H9 (cell line): ENCODE measurements around the gene EGFR. TPM values are rescaled to one million over a fixed set of nuclear protein-coding genes. Genes with fewer than 3 reads are reported as not detected.

Experiments
- DNase-seq: peaks from one replicate; pipeline ENCODE4 v3.0.0-alpha.2; 2017
- H2AFZ ChIP-seq: one replicate; pipeline ENCODE4 v1.6.1; 2013; ENCODE audit warnings: mild to moderate bottlenecking, low read length, control low read depth, moderate library complexity
- H2AK5ac ChIP-seq: 2 replicates; pipeline ENCODE4 v1.6.1; 2013; ENCODE audit warnings: low read length, control low read depth, mixed read lengths; ENCODE audit not compliant: insufficient read length
- H2BK120ac ChIP-seq: one replicate; pipeline ENCODE4 v1.6.1; 2013; ENCODE audit warnings: low read depth, mild to moderate bottlenecking, low read length, control low read depth, inconsistent platforms; ENCODE audit not compliant: poor library complexity, severe bottlenecking
- H2BK12ac ChIP-seq: 2 replicates; pipeline ENCODE4 v1.6.1; 2013; ENCODE audit warnings: low read length, control low read depth, mixed read lengths, low read depth; ENCODE audit not compliant: insufficient read length
- H2BK15ac ChIP-seq: 2 replicates; pipeline ENCODE4 v1.6.1; 2013; ENCODE audit warnings: low read depth, low read length, control low read depth
- H2BK20ac ChIP-seq: one replicate; pipeline ENCODE4 v1.6.1; 2013; ENCODE audit warnings: low read depth, mild to moderate bottlenecking, low read length, control low read depth, inconsistent platforms; ENCODE audit not compliant: poor library complexity, severe bottlenecking
- H2BK5ac ChIP-seq: 2 replicates; pipeline ENCODE4 v1.6.1; 2013; ENCODE audit warnings: low read length, control low read depth, mixed read lengths; ENCODE audit not compliant: insufficient read length
- H3K14ac ChIP-seq: 2 replicates; pipeline ENCODE4 v1.6.1; 2013; ENCODE audit warnings: low read length, control low read depth; ENCODE audit not compliant: insufficient read depth
- H3K18ac ChIP-seq: 2 replicates; pipeline ENCODE4 v1.6.1; 2013; ENCODE audit warnings: low read depth, mild to moderate bottlenecking, mixed read lengths, low read length, control low read depth; ENCODE audit not compliant: insufficient read length
- H3K23ac ChIP-seq: 2 replicates; pipeline ENCODE4 v1.6.1; 2013; ENCODE audit warnings: low read length, control low read depth, mixed read lengths, low read depth; ENCODE audit not compliant: insufficient read length
- H3K23me2 ChIP-seq: 2 replicates; pipeline ENCODE4 v1.6.1; 2013; ENCODE audit warnings: low read depth, mild to moderate bottlenecking, mixed read lengths, low read length, control low read depth; ENCODE audit not compliant: insufficient read length, poor library complexity, severe bottlenecking
- H3K27ac ChIP-seq: 2 replicates; pipeline ENCODE4 v1.5.1; 2013; ENCODE audit warnings: low read length, control low read depth, mixed read lengths, low read depth; ENCODE audit not compliant: insufficient read length
- H3K27me3 ChIP-seq: 2 replicates; pipeline ENCODE4 v1.6.1; 2013; ENCODE audit warnings: low read length, control low read depth, inconsistent platforms; ENCODE audit not compliant: insufficient read depth
- H3K4ac ChIP-seq: 2 replicates; pipeline ENCODE4 v1.6.1; 2013; ENCODE audit warnings: low read depth, mild to moderate bottlenecking, control low read depth, inconsistent platforms, low read length, moderate library complexity
- H3K4me1 ChIP-seq: 2 replicates; pipeline ENCODE4 v1.6.1; 2013; ENCODE audit warnings: low read length, control low read depth, inconsistent platforms; ENCODE audit not compliant: insufficient read depth
- H3K4me2 ChIP-seq: 2 replicates; pipeline ENCODE4 v1.6.1; 2013; ENCODE audit warnings: low read length, control low read depth, mixed read lengths; ENCODE audit not compliant: insufficient read length, insufficient read depth
- H3K56ac ChIP-seq: 2 replicates; pipeline ENCODE4 v1.6.1; 2013; ENCODE audit warnings: low read depth, mild to moderate bottlenecking, mixed read lengths, low read length, control low read depth; ENCODE audit not compliant: insufficient read length
- H3K79me1 ChIP-seq: 2 replicates; pipeline ENCODE4 v1.6.1; 2013; ENCODE audit warnings: low read depth, mild to moderate bottlenecking, moderate library complexity, low read length, control low read depth, inconsistent platforms; ENCODE audit not compliant: insufficient read depth, poor library complexity, severe bottlenecking
- H3K79me2 ChIP-seq: 2 replicates; pipeline ENCODE4 v1.6.1; 2013; ENCODE audit warnings: low read length, control low read depth, inconsistent platforms; ENCODE audit not compliant: insufficient read depth
- H3K9ac ChIP-seq: 2 replicates; pipeline ENCODE4 v1.6.1; 2013; ENCODE audit warnings: low read length, control low read depth, mixed read lengths; ENCODE audit not compliant: insufficient read length; ENCODE audit errors: extremely low read depth
- H3K9me3 ChIP-seq: one replicate; pipeline ENCODE4 v1.6.1; 2013; ENCODE audit warnings: low read depth, low read length, inconsistent platforms; ENCODE audit not compliant: control insufficient read depth
- H3T11ph ChIP-seq: one replicate; pipeline ENCODE4 v1.6.1; 2013; ENCODE audit warnings: mild to moderate bottlenecking, low read length, control low read depth, inconsistent platforms
- H4K20me1 ChIP-seq: one replicate; pipeline ENCODE4 v1.6.1; 2013; ENCODE audit not compliant: control insufficient read depth, insufficient read length, insufficient read depth
- H4K5ac ChIP-seq: 2 replicates; pipeline ENCODE4 v1.6.1; 2013; ENCODE audit warnings: low read depth, mild to moderate bottlenecking, mixed read lengths, low read length, control low read depth; ENCODE audit not compliant: insufficient read length
- H4K8ac ChIP-seq: replicated peaks from 2 replicates; pipeline ENCODE4 v1.6.1; 2013; ENCODE audit warnings: low read length, control low read depth, mixed read lengths, low read depth; ENCODE audit not compliant: insufficient read length
- H4K91ac ChIP-seq: 2 replicates; pipeline ENCODE4 v1.6.1; 2013; ENCODE audit warnings: low read depth, mild to moderate bottlenecking, moderate library complexity, mixed read lengths, low read length, control low read depth; ENCODE audit not compliant: insufficient read length
- H3K27ac Mint-ChIP-seq, 3 experiments: 2 replicates in 2 of 3; 3 replicates in 1 of 3; pipeline ENCODE4 v1.8.0; 2020 to 2021; ENCODE audit warnings: mixed read lengths in 3 of 3, mild to moderate bottlenecking in 1 of 3, moderate library complexity in 1 of 3
- H3K27me3 Mint-ChIP-seq: 2 replicates; pipeline ENCODE4 v1.8.0; 2021; ENCODE audit warnings: low read depth, mild to moderate bottlenecking, moderate library complexity, mixed read lengths
- H3K36me3 Mint-ChIP-seq, 3 experiments: 2 replicates in 2 of 3; 3 replicates in 1 of 3; pipeline ENCODE4 v1.8.0; 2020 to 2021; ENCODE audit warnings: low read depth in 3 of 3, mixed read lengths in 3 of 3; ENCODE audit not compliant: insufficient read depth in 1 of 3
- H3K4me1 Mint-ChIP-seq, 2 experiments: 2 replicates each; pipeline ENCODE4 v1.8.0; 2020; ENCODE audit warnings: mixed read lengths in 2 of 2
- H3K4me3 Mint-ChIP-seq, 2 experiments: 2 replicates in 1 of 2; 3 replicates in 1 of 2; pipeline ENCODE4 v1.8.0; 2020 to 2021; ENCODE audit warnings: mild to moderate bottlenecking in 2 of 2, mixed read lengths in 2 of 2, moderate library complexity in 1 of 2
- H3K9me3 Mint-ChIP-seq, 2 experiments: 2 replicates in 1 of 2; 3 replicates in 1 of 2; pipeline ENCODE4 v1.8.0; 2020; ENCODE audit warnings: mild to moderate bottlenecking in 2 of 2, mixed read lengths in 2 of 2, moderate library complexity in 1 of 2
- WGBS: extraction: QIAGEN DNeasy Blood & Tissue Kit; methylation state at CpG from one replicate; pipeline ENCODE4 v1.1.7; 2013; ENCODE audit warnings: missing lambda C conversion rate, low lambda C conversion rate, mixed read lengths; ENCODE audit not compliant: insufficient read length; ENCODE audit errors: extremely low coverage; 5-methylcytosine and 5-hydroxymethylcytosine counted together
- total RNA-seq: library from RNA; stranded (reverse); gene quantifications from 2 replicates; pipeline ENCODE4 v1.2.1, GENCODE V29; 2021
- TF ChIP-seq, protein P1 (sequence below): fragments of 200-600 bp; sonication (generic); conservative IDR thresholded peaks from 3 replicates; pipeline ENCODE4 v1.8.0; 2021; ENCODE audit warnings: antibody characterized with exemption, mild to moderate bottlenecking

Gene EGFR
- total RNA-seq, 1 experiment from 2014 or later = 3.3 TPM

DNA sequence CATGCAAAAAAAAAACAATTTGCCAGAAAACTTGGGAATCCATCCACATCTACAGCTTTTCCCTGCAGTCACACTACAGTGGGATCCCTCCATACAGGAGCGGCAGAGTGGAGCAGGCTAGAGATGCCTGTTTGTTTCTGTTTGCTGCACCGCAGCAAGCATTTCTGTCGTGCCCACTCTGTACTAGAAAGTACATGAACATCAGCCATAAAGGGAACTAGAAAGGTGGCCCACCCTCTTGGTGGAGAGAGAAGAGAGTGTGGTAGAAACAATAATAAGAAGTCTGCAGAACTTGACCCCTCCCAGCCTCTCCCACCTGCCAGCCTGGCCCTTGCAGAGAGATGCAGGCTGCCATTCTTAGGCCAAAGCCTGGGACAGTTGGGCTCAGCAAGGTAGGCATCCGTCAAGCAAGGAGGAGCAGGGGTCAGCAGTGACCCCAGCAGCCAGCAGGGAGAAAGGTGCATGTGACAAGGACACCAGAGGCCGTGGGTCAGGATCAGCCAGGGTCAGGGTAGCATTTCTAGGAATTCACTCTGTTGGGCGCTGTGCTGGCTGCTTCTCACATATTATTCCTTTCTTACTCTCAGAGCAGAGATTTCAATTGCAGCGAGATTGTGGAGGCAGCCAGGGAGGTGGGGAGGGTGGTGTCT, 171.8 kb downstream of the EGFR start:
- Histone ChIP-seq H3K79me1 (no peaks in the 10 kb centered on the region), H3K23me2 (no peaks in the 10 kb centered on the region), H2BK12ac (no peak overlapping the region), H3K4me1 (peaks cover 28% of the 10 kb centered on the region), H4K8ac (no peak overlapping the region), H3K9ac (no peak overlapping the region), H3K18ac (no peak overlapping the region), H3K27ac (no peak overlapping the region), H2BK20ac (no peak overlapping the region), H3K23ac (no peak overlapping the region), H2AK5ac (no peak overlapping the region), H3K56ac (no peak overlapping the region), H3K4ac (no peak overlapping the region), H4K5ac (no peak overlapping the region), H3K79me2 (no peaks in the 10 kb centered on the region), H3T11ph (no peak overlapping the region), H4K91ac (no peak overlapping the region), H3K4me2 (no peak overlapping the region), H2BK120ac (no peak overlapping the region), H3K27me3 (no peaks in the 10 kb centered on the region), H3K9me3 (no peaks in the 10 kb centered on the region), H2BK15ac (no peak overlapping the region), H2BK5ac (no peak overlapping the region), H3K14ac (no peak overlapping the region), H2AFZ (no peak overlapping the region), H4K20me1 (peaks cover 2% of the 10 kb centered on the region)
- no peak for DNase-seq
- TF ChIP-seq, protein P1, sequence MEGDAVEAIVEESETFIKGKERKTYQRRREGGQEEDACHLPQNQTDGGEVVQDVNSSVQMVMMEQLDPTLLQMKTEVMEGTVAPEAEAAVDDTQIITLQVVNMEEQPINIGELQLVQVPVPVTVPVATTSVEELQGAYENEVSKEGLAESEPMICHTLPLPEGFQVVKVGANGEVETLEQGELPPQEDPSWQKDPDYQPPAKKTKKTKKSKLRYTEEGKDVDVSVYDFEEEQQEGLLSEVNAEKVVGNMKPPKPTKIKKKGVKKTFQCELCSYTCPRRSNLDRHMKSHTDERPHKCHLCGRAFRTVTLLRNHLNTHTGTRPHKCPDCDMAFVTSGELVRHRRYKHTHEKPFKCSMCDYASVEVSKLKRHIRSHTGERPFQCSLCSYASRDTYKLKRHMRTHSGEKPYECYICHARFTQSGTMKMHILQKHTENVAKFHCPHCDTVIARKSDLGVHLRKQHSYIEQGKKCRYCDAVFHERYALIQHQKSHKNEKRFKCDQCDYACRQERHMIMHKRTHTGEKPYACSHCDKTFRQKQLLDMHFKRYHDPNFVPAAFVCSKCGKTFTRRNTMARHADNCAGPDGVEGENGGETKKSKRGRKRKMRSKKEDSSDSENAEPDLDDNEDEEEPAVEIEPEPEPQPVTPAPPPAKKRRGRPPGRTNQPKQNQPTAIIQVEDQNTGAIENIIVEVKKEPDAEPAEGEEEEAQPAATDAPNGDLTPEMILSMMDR = no peak
- H3K36me3 Mint-ChIP-seq = no peaks in the 10 kb centered on the region; a peak in 2 of 7 replicates
- no CpG with 5 or more reads among the region's 7 CpGs for WGBS
- no peaks in the 10 kb centered on the region for H3K9me3 Mint-ChIP-seq
- peaks cover 1% of the 10 kb centered on the region; the same call in 1 of the 2 replicates for H3K27me3 Mint-ChIP-seq
- no peak overlapping the region; a peak in 1 of 5 replicates for H3K4me3 Mint-ChIP-seq
- H3K4me1 Mint-ChIP-seq = peaks cover 59 to 60% of the 10 kb centered on the region in 2 experiments
- no peak overlapping the region for H3K27ac Mint-ChIP-seq
